H1 (cell line): ENCODE measurements around the gene MRTFB. TPM values are rescaled to one million over a fixed set of nuclear protein-coding genes. Genes with fewer than 3 reads are reported as not detected.

Source experiments
- CTCF ChIA-PET: fragments of 300-600 bp; sonication (Branson Sonifier 250); formaldehyde crosslinking; loops from one replicate; lab custom pipeline; 2021; ENCODE audit not compliant: partially characterized antibody; lab: Charles Lee
- POLR2A ChIA-PET: fragments of 300-600 bp; sonication (Branson Sonifier 250); formaldehyde crosslinking; loops from one replicate; lab custom pipeline; 2021; ENCODE audit warnings: inconsistent platforms; ENCODE audit not compliant: partially characterized antibody; lab: Charles Lee
- DNase-seq, 2 experiments: peaks; one replicate each; pipeline versions ENCODE4 v3.0.0 to v3.0.0-alpha.2; 2010 to 2022; ENCODE audit warnings: low spot score in 2 of 2, low read depth in 1 of 2, mixed read lengths in 1 of 2
- FAIRE-seq: peaks from 2 replicates; lab custom pipeline; 2011; peaks lifted over from hg19 to GRCh38; lab: Jason Lieb, UNC
- H2AFZ ChIP-seq: 2 replicates; pipeline ENCODE4 v1.8.1; 2012; ENCODE audit warnings: low read length, inconsistent platforms
- H2AK5ac ChIP-seq: 2 replicates; pipeline ENCODE4 v1.6.1; 2013; ENCODE audit warnings: low read depth, low read length
- H2BK120ac ChIP-seq: replicated peaks from 2 replicates; pipeline ENCODE3; 2013; ENCODE audit warnings: low read depth, low read length, inconsistent platforms
- H2BK12ac ChIP-seq: 2 replicates; pipeline ENCODE4 v1.6.1; 2013; ENCODE audit warnings: low read depth, low read length
- H2BK15ac ChIP-seq: 2 replicates; pipeline ENCODE4 v1.6.1; 2013; ENCODE audit warnings: low read length
- H2BK20ac ChIP-seq: 2 replicates; pipeline ENCODE4 v1.6.1; 2013; ENCODE audit warnings: low read length
- H2BK5ac ChIP-seq: 2 replicates; pipeline ENCODE4 v1.6.1; 2013; ENCODE audit warnings: low read depth, low read length
- H3K14ac ChIP-seq: 2 replicates; pipeline ENCODE4 v1.6.1; 2013; ENCODE audit warnings: inconsistent platforms; ENCODE audit not compliant: insufficient read length
- H3K18ac ChIP-seq: 2 replicates; pipeline ENCODE4 v1.6.1; 2013; ENCODE audit warnings: low read length; ENCODE audit errors: extremely low read depth
- H3K23ac ChIP-seq: 2 replicates; pipeline ENCODE4 v1.6.1; 2013; ENCODE audit warnings: inconsistent platforms; ENCODE audit not compliant: insufficient read length
- H3K23me2 ChIP-seq: 2 replicates; pipeline ENCODE4 v1.6.1; 2013; ENCODE audit warnings: low read depth, low read length
- H3K27ac ChIP-seq: 2 replicates; pipeline ENCODE4 v1.6.1; 2011; ENCODE audit warnings: low read depth, low read length, inconsistent platforms
- H3K27me3 ChIP-seq, 4 experiments: replicated peaks in 1 of 4; 1 replicate in 1 of 4; 2 replicates in 3 of 4; pipeline versions ENCODE4 v1.6.1 to v1.8.1; 2011 to 2013; ENCODE audit warnings: low read length in 3 of 4, mild to moderate bottlenecking in 3 of 4, inconsistent platforms in 2 of 4, mixed read lengths in 2 of 4, moderate library complexity in 1 of 4; ENCODE audit not compliant: control insufficient read depth in 3 of 4, insufficient read depth in 3 of 4; ENCODE audit errors: extremely low read depth in 1 of 4
- H3K36me3 ChIP-seq, 4 experiments: 2 replicates each; pipeline versions ENCODE4 v1.6.1 to v1.8.1; 2011 to 2013; ENCODE audit warnings: mild to moderate bottlenecking in 4 of 4, low read length in 3 of 4, moderate library complexity in 2 of 4, control low read depth in 1 of 4, inconsistent platforms in 1 of 4; ENCODE audit not compliant: insufficient read depth in 4 of 4, control insufficient read depth in 2 of 4
- H3K4ac ChIP-seq: replicated peaks from 2 replicates; pipeline ENCODE3; 2013; ENCODE audit warnings: low read length, low read depth, mixed read lengths, inconsistent platforms; ENCODE audit not compliant: insufficient read length
- H3K4me1 ChIP-seq, 4 experiments: replicated peaks in 1 of 4; 1 replicate in 1 of 4; 2 replicates in 3 of 4; pipeline versions ENCODE4 v1.6.1 to v1.8.1; 2011 to 2013; ENCODE audit warnings: low read length in 3 of 4, inconsistent platforms in 2 of 4, mixed read lengths in 1 of 4; ENCODE audit not compliant: insufficient read depth in 4 of 4, control insufficient read depth in 3 of 4
- H3K4me2 ChIP-seq, 2 experiments: 2 replicates each; pipeline versions ENCODE4 v1.6.1 to v1.8.1; 2011 to 2013; ENCODE audit warnings: low read depth in 2 of 2, low read length in 2 of 2, control low read depth in 1 of 2, inconsistent platforms in 1 of 2, mild to moderate bottlenecking in 1 of 2; ENCODE audit not compliant: insufficient read depth in 1 of 2
- H3K4me3 ChIP-seq, 4 experiments: fragments of 200-600, 300-600 bp in 1 of 4; sonication (generic), shearing (Covaris generic), sonication (Bioruptor Twin) in 1 of 4; 2 replicates each; pipeline versions ENCODE4 v1.5.1 to v1.8.1; 2011 to 2016; ENCODE audit warnings: low read length in 4 of 4, low read depth in 3 of 4, control low read depth in 2 of 4, inconsistent platforms in 2 of 4, mild to moderate bottlenecking in 2 of 4, mixed read lengths in 1 of 4, moderate library complexity in 1 of 4; ENCODE audit not compliant: insufficient read depth in 2 of 4; ENCODE audit errors: extremely low read depth in 1 of 4
- H3K56ac ChIP-seq: replicated peaks from 2 replicates; pipeline ENCODE3; 2013; ENCODE audit warnings: low read depth, mild to moderate bottlenecking, mixed read lengths, low read length, inconsistent platforms; ENCODE audit not compliant: insufficient read length
- H3K79me1 ChIP-seq: 2 replicates; pipeline ENCODE4 v1.6.1; 2013; ENCODE audit warnings: low read depth, low read length, control low read depth
- H3K79me2 ChIP-seq, 2 experiments: 2 replicates each; pipeline versions ENCODE4 v1.6.1 to v1.8.1; 2012 to 2013; ENCODE audit warnings: low read length in 2 of 2, mild to moderate bottlenecking in 2 of 2, inconsistent platforms in 1 of 2; ENCODE audit not compliant: insufficient read depth in 2 of 2, control insufficient read depth in 1 of 2
- H3K9ac ChIP-seq, 4 experiments: replicated peaks in 1 of 4; 1 replicate in 1 of 4; 2 replicates in 3 of 4; pipeline versions ENCODE4 v1.6.1 to v1.8.1; 2011 to 2013; ENCODE audit warnings: low read depth in 3 of 4, low read length in 3 of 4, control low read depth in 2 of 4, mild to moderate bottlenecking in 2 of 4, moderate library complexity in 2 of 4, inconsistent platforms in 1 of 4; ENCODE audit errors: extremely low read depth in 1 of 4
- H3K9me3 ChIP-seq, 2 experiments: 2 replicates each; pipeline versions ENCODE4 v1.6.1 to v1.8.1; 2012 to 2013; ENCODE audit warnings: mild to moderate bottlenecking in 2 of 2, moderate library complexity in 2 of 2, control low read depth in 1 of 2, inconsistent platforms in 1 of 2, low read depth in 1 of 2, low read length in 1 of 2, mixed read lengths in 1 of 2; ENCODE audit not compliant: insufficient read depth in 2 of 2
- H4K20me1 ChIP-seq, 2 experiments: replicated peaks in 1 of 2; 2 replicates each; pipeline versions ENCODE3 to v1.8.1; 2011 to 2013; ENCODE audit warnings: inconsistent platforms in 2 of 2, low read length in 2 of 2, mild to moderate bottlenecking in 1 of 2; ENCODE audit not compliant: insufficient read depth in 2 of 2, control insufficient read depth in 1 of 2
- H4K5ac ChIP-seq: 2 replicates; pipeline ENCODE4 v1.6.1; 2013; ENCODE audit warnings: low read length, low read depth, mixed read lengths, inconsistent platforms; ENCODE audit not compliant: insufficient read length
- H4K8ac ChIP-seq: 2 replicates; pipeline ENCODE4 v1.8.0; 2013; ENCODE audit warnings: mild to moderate bottlenecking, moderate library complexity, low read length, inconsistent platforms; ENCODE audit not compliant: insufficient read depth; ENCODE audit errors: extremely low read depth
- H4K91ac ChIP-seq: replicated peaks from 2 replicates; pipeline ENCODE3; 2013; ENCODE audit warnings: low read length, mixed read lengths, inconsistent platforms; ENCODE audit not compliant: insufficient read length
- ASH2L ChIP-seq: fragments of 200-600, 300-600 bp; sonication (generic); IDR thresholded peaks from one replicate; pipeline ENCODE4 v1.7.1; 2017; ENCODE audit warnings: low read length
- E2F6 ChIP-seq: IDR thresholded peaks from 2 replicates; pipeline ENCODE4 v1.6.1; 2012; ENCODE audit warnings: inconsistent platforms
- EGR1 ChIP-seq: IDR thresholded peaks from 2 replicates; pipeline ENCODE4 v1.6.1; 2011; ENCODE audit warnings: low read depth, low read length, borderline replicate concordance
- GABPA ChIP-seq: IDR thresholded peaks from 2 replicates; pipeline ENCODE4 v1.6.1; 2011; ENCODE audit warnings: mild to moderate bottlenecking, low read length, moderate library complexity, borderline replicate concordance; ENCODE audit not compliant: insufficient read depth
- KDM4A ChIP-seq: IDR thresholded peaks from one replicate; pipeline ENCODE4 v1.7.1; 2012; ENCODE audit warnings: low read depth, mild to moderate bottlenecking, moderate library complexity, low read length, inconsistent platforms; ENCODE audit not compliant: severe bottlenecking
- RBBP5 ChIP-seq: IDR thresholded peaks from 2 replicates; pipeline ENCODE4 v1.7.1; 2012; ENCODE audit warnings: low read depth, mild to moderate bottlenecking, inconsistent platforms, low read length, moderate library complexity, borderline replicate concordance
- SIN3A ChIP-seq, 2 experiments: IDR thresholded peaks in 1 of 2; conservative IDR thresholded peaks in 1 of 2; 2 replicates each; pipeline ENCODE4 v1.6.1; 2011 to 2012; ENCODE audit warnings: low read length in 2 of 2, improper control_type of control experiment in 1 of 2, low read depth in 1 of 2, mild to moderate bottlenecking in 1 of 2
- TAF7 ChIP-seq: optimal IDR thresholded peaks from 2 replicates; pipeline ENCODE3; 2011; ENCODE audit warnings: low read depth, mild to moderate bottlenecking, inconsistent platforms, low read length, moderate library complexity, borderline replicate concordance
- WGBS, 2 experiments: shearing (Covaris generic) in 1 of 2; methylation state at CpG; one replicate each; pipeline versions ENCODE4 v1.1.6 to v1.1.7; 2013 to 2015; ENCODE audit warnings: low lambda C conversion rate in 2 of 2, mixed read lengths in 2 of 2, inconsistent platforms in 1 of 2, low coverage in 1 of 2, missing lambda C conversion rate in 1 of 2; ENCODE audit not compliant: insufficient replicate concordance in 2 of 2, insufficient coverage in 1 of 2, insufficient read length in 1 of 2; ENCODE audit errors: extremely low coverage in 1 of 2, missing lambda C conversion rate in 1 of 2; 5-methylcytosine and 5-hydroxymethylcytosine counted together
- polyA plus RNA-seq, 7 experiments: library from polyadenylated mRNA; depleted of rRNA in 3 of 7; stranded (reverse) in 5 of 7; unstranded in 2 of 7; fragments of >200 nt in 5 of 7; fragments of 200-250 nt in 2 of 7; gene quantifications; 1 replicate in 5 of 7; 2 replicates in 1 of 7; 4 replicates in 1 of 7; pipeline versions ENCODE4 v1.2.1 to v1.2.3, GENCODE V29; 2011 to 2013; ENCODE audit warnings: missing spikeins in 2 of 7, mixed read lengths in 2 of 7
- total RNA-seq: library from RNA; stranded (reverse); fragmentation: NEBNext Ultra II Directional; extraction: Animal tissue kit (Norgen Biotek cat#: 25700); gene quantifications from 2 replicates; pipeline ENCODE4 v1.2.1, GENCODE V29; 2021

The MRTFB gene
- total and polyA plus RNA-seq, 2 of the 8 experiments (the other 6 are each of a cell fraction or from before 2014, with no cell fraction given), result 13.5 to 34.9 TPM

GRCh38 chr16:14071576-14072271 lies 605 bp downstream of the MRTFB start:
- H3K27ac ChIP-seq, result peak overlapping the region; percentile 86
- DNase-seq, result peak in 1 of 2 experiments; percentile 65

More at GRCh38 chr16:14071576-14072271, 605 bp downstream of the MRTFB start:
- H2BK120ac ChIP-seq, result no peak overlapping the region
- H2AK5ac ChIP-seq, result no peak overlapping the region
- H2BK20ac ChIP-seq, result no peak overlapping the region
- peaks cover 4 to 49% of the 10 kb centered on the region in 2 experiments; a peak in 3 of 4 replicates for H3K79me2 ChIP-seq
- no peak overlapping the region for H3K4ac ChIP-seq
- no peaks in the 10 kb centered on the region for H3K27me3 ChIP-seq
- no peaks in the 10 kb centered on the region for H3K9me3 ChIP-seq
- H2BK12ac ChIP-seq, result no peak overlapping the region
- no peak overlapping the region for H4K91ac ChIP-seq
- no peak overlapping the region for H3K56ac ChIP-seq
- peak overlapping the region; percentile 64 for H3K4me2 ChIP-seq
- peaks cover 4% of the 10 kb centered on the region; the same call in 1 of the 2 replicates for H3K23me2 ChIP-seq
- 0 out of 2 replicates have a peak overlapping the region, but pooled peaks have one; percentile 38 for H3K18ac ChIP-seq
- peak overlapping the region; percentile 53 to 95 (median 80) for H3K4me3 ChIP-seq
- no peak overlapping the region for H3K14ac ChIP-seq
- no peak overlapping the region for H4K5ac ChIP-seq
- TF ChIP-seq KDM4A (peak; percentile 83), ASH2L (peak; percentile 51), RBBP5 (peak; percentile 21; the same call in 1 of the 2 replicates), TAF7 (peak; percentile 7), E2F6 (no peak), GABPA (no peak), SIN3A (conservative IDR thresholded peaks at IDR 0.05 in 1 of 2, IDR thresholded peaks at IDR 0.05 in 1 of 2; ENCODE audit: low read depth in 1 of 2, low read length in 2 of 2) (peak in 1 of 2 experiments; percentile 58; a peak in 3 of 4 replicates), EGR1 (no peak)
- 0 out of 2 replicates have a peak overlapping the region, but pooled peaks have one; percentile 14 for H2AFZ ChIP-seq
- peak overlapping the region; percentile 94 for H4K8ac ChIP-seq
- ChIA-PET POLR2A (interaction anchor here (1.4 kb wide), 1 partner anchor 10 kb away, joined by 5 read pairs; no protein-coding TSS in a partner anchor), CTCF (no interaction called here)
- peaks cover 8% of the 10 kb centered on the region for H3K79me1 ChIP-seq
- no peak overlapping the region for H2BK15ac ChIP-seq
- no peak for FAIRE-seq
- WGBS, 2 experiments, result 12% methylated on average over 17 of the region's 32 CpGs; no CpG with 5 or more reads in 1 of the 2 experiments
- H3K9ac ChIP-seq, result peak overlapping the region; percentile 15 to 99 (median 88)
- peak overlapping the region; percentile 83; the same call in 1 of the 2 replicates for H2BK5ac ChIP-seq
- H3K4me1 ChIP-seq, result peaks cover 0 to 6% (median 0%) of the 10 kb centered on the region in 4 experiments; a peak in 3 of 7 replicates
- peaks cover 0 to 5% (median 0%) of the 10 kb centered on the region in 4 experiments; a peak in 2 of 8 replicates for H3K36me3 ChIP-seq
- peaks cover 0 to 2% of the 10 kb centered on the region in 2 experiments for H4K20me1 ChIP-seq
- H3K23ac ChIP-seq, result no peak overlapping the region
